Activated CD4-positive, alpha-beta T cell treated with anti-CD3 and anti-CD28 coated beads, Interleukin-2, amount 50 U/mL, for 4 hours (primary cell): ENCODE measurements around the gene ARMC6.

Experiments used
- DNase-seq, 2 experiments: peaks; one replicate each; pipeline ENCODE4 v3.0.0-alpha.2; 2020

ARMC6 gene

GRCh38 chr19:19056636-19057275, 23.4 kb downstream of the ARMC6 start:
- no peak for DNase-seq

GRCh38 chr19:19057317-19057716, 23.9 kb downstream of the ARMC6 start:
- DNase-seq = no peak

- DNase-seq = no peak
These were observed 24.3 kb downstream of the ARMC6 start for GRCh38 chr19:19057720-19058119.

DNA sequence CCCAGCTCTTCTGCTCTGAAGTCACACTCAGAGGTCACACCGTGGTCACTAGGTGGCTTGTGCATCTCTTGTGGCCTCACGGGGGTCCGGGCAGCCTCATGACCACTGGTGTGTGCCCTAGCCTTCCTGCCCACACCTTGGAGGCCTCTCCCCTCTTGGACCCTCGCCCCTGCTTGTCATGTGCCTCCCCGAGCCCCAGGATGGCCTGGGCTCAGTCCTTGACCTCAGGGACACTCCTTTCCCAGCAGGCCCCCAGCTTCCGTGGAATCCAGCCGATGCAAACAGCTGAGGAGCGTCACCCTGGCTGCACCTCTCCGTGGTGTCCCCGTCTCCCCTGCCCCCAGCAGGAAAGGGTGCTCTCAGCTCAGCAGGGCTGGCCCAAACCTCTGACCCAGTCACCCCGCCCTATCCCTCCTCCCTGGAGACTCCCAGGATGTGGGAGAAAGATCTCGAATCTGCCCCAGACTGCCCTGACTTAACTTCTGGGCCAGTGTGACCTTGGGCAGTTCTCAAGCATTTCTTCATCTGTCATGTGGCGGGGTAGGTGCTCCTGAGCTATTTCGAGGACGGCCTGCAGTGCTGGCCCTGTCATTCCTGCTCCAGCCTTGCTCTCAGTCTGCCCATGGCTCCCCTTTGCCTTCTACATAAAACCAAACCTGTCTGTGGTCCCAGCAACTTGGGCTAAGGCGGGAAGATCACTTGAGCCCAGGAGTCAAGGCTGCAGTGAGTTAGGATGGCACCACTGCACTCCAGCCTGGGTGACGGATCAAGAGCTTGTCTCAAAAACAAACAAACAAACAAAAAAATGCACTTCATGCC, 25.8 kb downstream of the ARMC6 start:
- DNase-seq = no peak

- DNase-seq = no peak
These were observed 26.6 kb downstream of the ARMC6 start for GRCh38 chr19:19059837-19060611.

DNA sequence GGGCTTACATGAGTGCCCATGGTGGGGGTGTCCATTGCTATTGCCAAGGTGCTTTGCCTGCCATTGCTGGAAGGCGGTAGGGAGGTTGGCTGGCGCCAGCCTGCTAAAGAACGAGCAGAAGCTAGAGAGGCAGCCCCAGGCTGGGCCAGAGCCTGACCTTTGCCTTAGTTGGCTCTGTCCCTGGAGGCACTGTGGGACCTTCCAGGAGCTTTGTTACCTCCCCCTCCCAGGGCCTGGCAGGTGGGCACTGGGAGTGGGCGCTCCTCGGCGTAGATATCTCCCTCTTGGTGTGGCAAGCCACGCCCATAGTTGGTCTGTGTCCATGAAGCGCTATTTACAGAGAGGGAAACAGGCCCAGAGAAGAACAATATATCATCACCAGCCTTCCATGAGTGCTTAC, 28.1 kb downstream of the ARMC6 start:
- no peak for DNase-seq

- DNase-seq = no peak
These were observed 29.2 kb downstream of the ARMC6 start for GRCh38 chr19:19062454-19063182.

DNA sequence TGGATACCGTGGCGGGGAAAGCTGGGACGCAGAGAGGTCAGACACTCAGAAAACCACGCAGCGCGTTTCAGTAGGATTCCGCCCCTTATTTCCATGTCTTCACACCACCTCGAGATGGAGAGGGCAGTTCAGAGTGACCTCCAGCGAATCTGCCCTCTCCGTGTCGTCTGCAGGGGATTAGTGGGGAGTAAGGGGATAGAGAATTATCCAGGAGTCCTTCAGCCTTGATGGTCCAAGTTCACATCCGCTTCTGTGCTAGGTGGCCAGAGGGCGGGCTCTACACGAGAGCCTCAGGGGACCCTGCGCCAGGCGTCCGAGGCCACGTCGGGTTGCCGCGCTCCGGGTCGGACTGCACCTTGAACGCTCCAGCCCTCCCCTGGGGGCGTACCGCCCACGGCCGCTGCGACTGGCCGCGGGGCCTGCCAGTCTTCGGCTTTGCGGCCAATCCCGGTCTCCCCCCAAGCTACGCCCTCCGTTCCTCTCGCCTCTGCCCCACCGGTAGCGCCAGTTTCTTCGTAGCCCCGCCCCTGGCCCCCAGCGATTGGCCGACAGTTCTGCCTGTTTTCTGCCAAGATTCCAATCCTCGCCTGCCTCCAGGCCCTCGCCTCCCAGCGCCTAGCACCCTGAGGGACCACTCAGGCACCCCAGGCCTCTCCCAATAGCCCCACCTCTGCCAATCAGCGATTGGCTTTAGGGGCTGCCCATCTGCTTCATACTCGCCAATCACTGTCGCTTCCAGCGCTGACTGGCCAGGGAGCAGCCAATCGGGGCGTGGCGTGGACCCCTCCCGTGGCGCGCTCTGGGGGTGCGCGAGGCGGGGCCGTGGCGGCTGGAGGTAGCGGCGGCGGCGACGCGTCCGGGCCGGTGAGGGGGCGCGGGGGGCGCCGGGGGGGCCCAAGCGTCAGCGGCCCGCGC, 30.0 kb downstream of the ARMC6 start, which contains the start of gene SLC25A42:
Gene SLC25A42 (plus strand): TSS at position 812 of the 915 bp plus-strand sequence. CDS start 32,131 bp downstream, outside the sequence.
- DNase-seq = peak; percentile 98 to 99

DNA sequence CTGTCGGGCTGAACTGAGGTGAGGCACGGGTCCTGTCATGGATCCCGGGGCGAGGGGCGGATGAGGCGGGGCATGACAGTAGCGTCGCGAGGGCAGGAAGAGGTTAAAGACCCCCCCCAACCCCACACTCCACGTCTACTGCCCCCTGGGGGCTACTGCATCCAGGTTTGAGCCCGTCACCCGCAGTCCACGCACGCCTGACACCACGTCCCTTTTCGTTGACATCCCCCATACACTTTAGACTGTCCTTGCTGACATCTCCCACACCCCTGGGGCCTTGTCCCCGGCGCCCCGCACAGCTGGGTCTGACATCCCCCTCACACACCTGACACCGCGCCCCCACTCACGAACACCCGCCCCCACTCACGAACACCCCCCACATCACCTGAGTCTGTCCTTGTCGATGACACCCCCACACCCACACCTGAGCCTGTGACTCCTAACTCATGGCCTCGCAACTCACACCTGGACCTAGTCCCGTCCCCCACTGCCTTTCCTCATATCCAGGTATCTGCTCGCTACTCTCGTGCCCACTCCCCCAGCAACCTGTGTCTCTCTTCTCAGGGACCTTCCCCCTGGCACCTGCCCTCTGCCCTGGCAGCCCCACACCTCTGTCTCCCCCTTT, 30.8 kb downstream of the ARMC6 start:
- DNase-seq = peak in 1 of 2 experiments; percentile 16

DNA sequence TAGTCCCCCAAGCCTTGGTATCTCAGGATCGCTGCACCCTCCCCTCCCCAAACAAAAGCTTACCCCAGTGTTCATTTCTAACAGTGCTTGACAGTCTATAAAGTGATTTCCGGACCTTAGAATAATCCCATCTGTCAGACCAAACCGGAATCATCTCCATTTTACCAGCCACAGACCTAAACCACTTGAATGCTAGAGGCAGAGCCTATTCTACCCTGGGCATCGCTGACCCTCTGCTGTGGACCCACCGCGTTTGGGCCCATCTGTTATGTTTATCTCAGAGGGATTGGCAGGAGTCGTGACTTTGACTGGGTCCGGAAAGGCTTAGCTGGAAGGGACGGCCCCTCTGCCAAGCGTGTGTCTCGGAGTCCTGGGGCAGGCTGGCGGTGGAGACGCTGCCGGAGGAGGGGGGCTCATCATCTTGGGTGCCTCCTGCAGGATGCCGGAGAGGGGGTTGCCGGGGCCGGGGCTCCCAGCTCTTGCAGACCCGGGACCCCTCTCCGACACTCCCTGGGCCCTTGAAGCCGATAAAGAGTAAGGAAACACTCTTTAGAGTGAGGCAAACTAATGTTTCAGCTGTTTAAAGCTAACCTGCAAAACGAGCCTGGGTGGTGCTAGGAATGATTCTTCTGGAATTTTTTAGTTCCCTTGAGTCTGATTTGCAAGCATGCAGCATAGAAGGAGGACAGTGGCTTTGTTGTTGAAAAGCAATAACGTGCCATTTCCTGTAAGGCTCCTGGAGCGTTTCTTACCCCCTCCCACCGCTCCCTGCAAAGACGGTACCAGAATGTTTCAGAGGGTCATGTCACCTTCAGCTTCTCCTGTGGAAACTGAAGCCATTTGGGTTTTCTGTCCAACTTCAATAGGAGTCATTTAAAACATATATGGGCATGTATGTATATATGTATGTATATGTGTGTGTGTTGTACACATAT, 31.7 kb downstream of the ARMC6 start:
- peak in 1 of 2 experiments; percentile 20 for DNase-seq

DNA sequence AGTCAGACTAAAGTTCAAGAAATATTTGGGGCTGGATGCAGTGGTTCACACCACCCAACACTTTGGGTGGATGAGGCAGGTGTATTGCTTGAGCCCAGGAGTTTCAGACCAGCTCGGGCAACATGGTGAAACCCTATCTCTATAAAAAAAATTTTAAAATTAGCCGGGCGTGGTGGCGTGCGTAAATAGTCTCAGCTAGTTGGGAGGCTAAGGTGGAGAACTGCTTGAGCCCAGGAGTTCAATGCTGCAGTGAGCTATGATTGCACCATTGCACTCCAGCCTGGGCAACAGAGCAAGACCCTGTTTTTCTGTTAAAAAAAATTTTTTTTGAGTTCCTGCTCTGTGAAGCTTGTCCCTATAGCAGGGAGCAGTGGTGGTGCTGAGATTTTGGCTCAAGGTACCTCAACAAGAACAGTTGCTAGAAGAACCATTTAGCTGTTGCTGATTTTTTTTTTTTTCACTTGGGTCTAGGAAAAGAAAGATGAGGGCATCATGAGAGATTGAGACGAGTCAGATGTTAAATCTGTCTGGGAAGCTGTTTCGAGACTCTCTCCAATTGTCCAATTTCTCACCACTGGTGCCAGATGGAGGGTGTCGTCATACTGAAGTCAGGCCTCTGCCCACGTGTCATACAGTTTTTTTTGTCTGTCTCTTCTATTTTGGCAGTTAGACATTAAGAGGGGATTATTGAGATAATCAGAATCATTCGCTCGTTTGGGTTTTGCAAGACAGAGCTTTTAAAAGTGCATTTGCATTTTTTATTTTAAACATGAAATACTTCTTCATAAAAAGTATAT, 34.1 kb downstream of the ARMC6 start:
- no peak for DNase-seq

DNA sequence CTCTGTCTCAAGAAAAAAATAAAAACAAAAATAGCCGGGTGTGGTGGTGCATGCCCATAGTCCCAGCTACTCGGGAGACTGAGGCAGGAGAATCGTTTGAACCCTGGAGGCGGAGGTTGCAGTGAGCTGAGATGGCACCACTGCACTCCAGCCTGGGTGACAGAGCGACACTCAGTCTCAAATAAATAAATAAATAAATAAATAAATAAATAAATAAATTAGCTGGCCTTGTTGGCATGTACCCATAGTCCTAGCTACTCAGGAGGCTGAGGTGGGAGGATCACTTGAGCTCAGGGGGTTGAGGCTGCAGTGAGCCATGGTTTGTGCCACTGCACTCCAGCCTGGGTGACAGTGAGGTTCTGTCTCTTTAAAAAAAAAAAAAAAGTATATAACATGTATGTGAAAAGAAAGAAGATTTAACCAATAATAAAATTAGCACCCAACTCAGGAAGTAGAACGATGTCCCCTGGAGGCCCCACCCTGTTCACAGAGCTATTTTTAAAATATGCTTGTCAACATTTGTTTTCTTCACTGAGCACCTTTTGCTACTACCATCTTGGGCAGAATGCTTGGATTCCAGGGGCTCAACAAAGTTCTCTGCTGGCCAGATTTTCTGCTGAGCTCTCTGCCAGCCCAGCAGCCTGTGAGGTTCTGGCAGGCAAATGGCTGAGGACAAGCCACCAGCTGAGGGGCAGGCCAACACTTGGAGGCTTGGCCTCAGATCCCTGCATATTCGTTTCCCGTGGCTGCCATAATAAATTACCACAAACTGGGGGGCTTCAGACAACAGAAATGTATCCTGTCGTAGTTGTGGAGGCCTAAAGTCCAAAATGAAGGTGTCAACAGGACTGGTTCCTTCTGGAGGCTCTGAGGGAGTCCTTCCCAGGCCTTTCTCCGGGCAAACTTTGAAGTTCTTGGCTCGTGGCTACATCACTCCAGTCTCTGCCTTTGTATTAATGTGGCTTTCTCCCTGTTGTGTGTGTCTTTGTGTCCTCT, 35.6 kb downstream of the ARMC6 start:
- DNase-seq = no peak

DNA sequence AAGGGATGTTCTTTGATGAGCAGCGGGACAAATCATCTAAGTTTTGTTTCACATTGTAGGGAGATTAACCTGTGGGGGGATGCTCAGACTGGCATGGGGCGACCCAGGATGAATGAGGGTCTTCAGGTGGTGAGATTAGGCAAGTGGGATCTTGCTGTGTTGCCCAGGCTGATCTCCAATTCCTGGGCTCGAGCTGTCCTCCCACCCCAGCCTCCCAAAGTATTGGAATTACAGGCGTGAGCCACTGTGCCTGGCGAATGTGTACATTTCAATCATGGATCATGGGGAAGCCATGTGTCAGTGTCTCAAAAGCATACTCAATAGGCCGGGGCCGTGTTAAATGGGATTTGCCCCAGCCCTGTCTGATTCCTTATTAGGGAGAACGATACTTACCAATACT, 38.5 kb downstream of the ARMC6 start:
- DNase-seq = no peak

DNA sequence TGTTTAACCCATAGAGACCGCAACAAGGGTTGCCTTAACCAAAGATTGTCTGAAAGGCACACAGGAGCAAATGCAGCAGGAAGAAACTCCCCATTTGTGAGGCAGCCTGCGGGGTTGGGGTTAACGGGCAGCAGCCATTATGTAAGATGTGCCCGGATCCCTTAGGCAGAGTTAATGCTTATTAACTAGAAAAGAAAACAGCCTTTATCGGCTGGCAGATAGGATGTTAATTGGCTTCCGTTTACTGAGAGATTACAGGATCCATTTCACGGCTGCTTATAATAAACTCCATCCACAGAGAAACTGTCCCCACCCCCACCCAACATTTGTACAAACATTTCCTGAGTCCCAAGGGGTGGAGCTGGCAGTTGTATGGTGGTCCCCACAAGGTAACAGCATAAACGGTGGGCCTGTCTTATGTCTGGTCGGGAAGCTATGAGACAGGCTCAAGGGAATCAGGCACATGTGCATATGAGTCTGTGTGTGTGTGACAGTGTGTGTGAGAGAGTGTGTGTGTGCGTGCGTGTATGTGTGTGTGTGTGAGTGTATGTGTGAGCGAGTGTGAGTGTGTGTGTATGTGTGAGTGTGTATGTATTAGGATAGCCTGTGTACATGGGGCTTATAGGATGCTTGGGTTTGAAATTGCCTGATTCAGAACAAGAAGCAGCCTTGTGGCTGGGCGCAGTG, 40.9 kb downstream of the ARMC6 start:
- DNase-seq = no peak

DNA sequence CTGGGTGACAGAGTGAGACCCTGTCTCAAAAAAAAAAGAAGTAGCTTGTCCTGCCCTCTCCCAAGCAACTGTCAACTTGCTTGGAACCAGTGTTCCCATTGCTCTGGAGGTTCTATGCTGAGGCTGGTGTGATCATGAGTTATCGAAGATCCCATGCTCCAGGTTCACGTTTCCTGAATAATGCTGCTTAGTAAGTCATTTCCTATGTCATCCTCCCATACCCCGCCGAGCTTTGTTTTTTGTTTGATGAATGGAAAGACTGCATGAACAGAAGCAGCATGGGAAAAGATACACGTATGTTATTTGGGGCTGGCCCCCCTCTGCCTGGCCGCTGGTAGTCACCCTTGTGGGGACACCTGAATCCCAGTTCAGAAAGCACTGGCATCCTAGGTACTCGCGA, 41.7 kb downstream of the ARMC6 start:
- DNase-seq = no peak

DNA sequence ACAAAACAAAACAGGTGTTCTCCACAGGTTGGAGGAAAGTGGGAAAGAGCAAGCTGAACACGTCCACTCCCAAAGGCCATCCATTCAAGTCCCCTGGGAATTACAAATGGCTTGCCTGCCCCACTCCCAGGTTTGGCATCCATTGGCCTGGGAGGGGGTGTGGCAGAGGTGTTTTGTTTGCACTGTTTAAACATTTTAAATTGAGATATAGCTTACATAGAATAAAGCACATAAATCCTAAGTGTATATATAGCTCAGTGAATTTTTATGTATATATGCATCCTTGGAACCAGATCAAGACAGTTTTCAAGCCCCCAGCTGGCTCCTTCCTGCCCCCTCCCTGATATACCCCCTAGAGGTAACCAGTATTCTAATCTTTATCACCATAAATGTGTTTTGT, 43.1 kb downstream of the ARMC6 start:
- no peak for DNase-seq

DNA sequence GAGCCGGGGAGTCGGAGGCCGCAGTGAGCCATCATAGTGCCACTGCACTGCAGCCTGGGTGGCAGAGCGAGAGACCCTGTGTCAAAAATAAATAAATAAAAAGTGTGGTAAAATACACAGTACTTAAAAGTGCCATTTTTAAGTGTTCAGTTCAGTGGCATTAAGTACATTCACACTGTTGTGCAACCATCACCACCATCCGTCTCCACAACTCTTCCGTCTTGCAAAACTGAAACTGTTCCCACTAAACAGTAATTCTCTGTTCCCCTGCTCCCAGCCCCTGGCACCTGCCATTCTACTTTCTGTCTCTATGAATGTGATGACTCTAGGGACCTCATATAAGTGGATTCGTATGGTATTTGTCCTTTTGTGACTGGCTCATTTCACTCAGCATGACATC, 43.7 kb downstream of the ARMC6 start:
- DNase-seq = no peak
